GM13977 (cell line): ENCODE measurements around the gene ISCU.

Experiments used
- DNase-seq: peaks from one replicate; pipeline ENCODE4 v3.0.0; 2012; ENCODE audit warnings: low spot score
- in situ Hi-C: fragments of 300-500 bp; cut with MboI; formaldehyde crosslinking; loops from one replicate; pipeline ENCODE4 v1.12.0; 2022; ENCODE audit warnings: low sequenced_read_pairs, low pct_unique_long_range_greater_than_20kb, mixed read lengths, inconsistent platforms; ENCODE audit not compliant: unreplicated experiment
- TF ChIP-seq, protein P1 (sequence below): IDR thresholded peaks from 2 replicates; pipeline ENCODE4 v1.5.1; 2012; ENCODE audit warnings: mild to moderate bottlenecking, control low read depth; ENCODE audit not compliant: insufficient read depth; ENCODE audit errors: extremely low read depth, missing control alignments

ISCU gene

DNA sequence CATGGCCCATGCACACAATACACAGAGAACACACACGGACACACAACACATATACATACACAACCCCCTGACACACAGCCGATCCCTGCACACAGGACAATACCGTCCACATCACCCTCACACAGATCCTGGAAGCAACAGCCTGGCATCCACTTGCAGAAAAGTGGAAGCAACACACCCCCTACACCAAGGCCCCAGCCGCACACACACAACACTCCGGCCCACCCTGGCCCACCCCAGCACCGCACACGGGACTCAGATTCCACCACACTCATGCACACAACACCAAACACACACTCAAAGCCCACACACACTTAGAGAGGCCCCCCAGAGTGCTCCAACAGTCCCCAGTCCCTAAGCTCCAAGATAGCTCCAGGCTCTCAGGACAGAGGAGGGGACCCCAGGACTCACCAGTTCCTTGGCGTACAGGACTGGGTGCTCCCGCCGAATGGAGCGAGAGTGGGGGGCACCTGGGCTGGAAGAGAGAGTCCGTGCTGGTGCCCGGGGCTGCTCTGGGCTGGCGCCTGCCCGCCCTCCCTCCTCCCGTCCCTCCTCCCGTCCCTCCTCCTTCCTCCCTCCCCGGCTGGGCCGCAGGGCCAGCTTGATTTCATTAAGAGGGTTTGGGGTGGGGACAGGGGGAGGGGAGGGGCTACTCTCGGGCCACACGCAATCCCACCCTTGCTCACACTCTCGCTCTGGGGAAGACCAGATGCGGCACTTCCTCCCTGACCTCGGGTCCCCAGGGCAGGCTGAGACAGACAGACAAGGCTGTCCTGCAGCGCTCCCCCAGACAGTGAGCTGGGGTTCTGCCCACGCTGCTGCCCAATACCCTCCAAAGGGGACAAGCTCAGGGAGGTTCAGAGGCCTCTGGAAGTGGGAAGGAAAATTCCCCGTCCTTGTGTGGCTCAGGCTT lies 35.4 kb downstream of the ISCU start, which contains the start of gene TMEM119:
TSS of gene TMEM119 (minus strand) at position 526 of the 913 bp plus-strand sequence. CDS start 5,701 bp downstream, outside the sequence.
- in situ Hi-C loops: no loop called here
- TF ChIP-seq, protein P1, sequence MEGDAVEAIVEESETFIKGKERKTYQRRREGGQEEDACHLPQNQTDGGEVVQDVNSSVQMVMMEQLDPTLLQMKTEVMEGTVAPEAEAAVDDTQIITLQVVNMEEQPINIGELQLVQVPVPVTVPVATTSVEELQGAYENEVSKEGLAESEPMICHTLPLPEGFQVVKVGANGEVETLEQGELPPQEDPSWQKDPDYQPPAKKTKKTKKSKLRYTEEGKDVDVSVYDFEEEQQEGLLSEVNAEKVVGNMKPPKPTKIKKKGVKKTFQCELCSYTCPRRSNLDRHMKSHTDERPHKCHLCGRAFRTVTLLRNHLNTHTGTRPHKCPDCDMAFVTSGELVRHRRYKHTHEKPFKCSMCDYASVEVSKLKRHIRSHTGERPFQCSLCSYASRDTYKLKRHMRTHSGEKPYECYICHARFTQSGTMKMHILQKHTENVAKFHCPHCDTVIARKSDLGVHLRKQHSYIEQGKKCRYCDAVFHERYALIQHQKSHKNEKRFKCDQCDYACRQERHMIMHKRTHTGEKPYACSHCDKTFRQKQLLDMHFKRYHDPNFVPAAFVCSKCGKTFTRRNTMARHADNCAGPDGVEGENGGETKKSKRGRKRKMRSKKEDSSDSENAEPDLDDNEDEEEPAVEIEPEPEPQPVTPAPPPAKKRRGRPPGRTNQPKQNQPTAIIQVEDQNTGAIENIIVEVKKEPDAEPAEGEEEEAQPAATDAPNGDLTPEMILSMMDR: no peak
- DNase-seq: no peak

DNA sequence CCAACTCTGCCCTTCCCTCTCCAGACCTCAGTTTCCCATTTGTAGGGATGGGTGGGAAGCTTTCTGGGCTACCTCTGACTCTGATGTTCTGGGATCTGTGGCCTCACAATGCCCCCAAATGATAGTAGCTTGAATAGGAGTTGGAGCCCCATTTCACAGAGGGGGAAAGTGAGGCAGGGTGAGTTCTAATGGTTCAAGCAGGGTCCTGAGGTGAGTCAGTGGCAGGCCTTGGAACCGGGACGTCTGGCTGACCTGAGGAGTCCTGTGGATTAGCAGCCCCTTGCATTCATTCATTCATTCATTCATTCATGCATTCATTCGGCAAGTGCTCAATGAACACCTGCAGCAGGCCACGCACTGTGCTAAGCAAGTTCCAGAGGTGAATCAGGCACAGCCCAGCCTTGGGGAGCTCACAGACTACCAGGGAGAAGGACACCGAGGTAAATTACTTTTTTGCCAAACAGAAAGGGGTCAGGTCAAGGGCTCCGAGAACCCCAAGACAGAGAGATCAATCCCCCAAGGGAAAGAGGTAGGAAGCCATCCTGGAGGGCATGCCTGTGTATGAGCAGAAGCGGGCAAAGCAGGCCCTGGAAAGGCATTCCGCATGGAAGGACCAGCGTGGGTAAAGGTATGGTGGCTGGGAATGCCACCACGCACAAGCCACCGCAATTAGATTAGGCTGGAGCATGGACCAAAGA lies 36.3 kb downstream of the ISCU start:
- TF ChIP-seq, protein P1: no peak
- in situ Hi-C loops: no loop called here
- no peak for DNase-seq

DNA sequence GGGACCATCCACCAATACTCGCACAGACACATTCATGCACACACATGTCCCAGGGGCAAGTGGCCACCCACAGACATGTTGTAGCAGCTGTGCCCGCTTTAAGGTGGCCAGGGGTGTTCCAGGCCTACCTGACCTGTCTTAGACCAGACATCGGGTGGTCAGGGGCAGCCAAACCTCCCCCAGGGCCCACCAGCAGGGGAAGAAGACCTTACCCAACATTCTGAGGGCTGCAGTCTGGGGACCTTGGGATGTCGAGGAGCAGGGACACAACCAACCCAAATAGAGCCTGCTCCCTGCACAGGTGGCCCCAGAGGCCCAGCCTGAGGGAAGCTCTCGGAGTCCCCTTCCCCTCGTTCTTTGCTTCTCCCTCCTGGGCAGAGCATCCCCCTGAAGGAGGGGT lies 37.1 kb downstream of the ISCU start:
- in situ Hi-C loops: no loop called here
- TF ChIP-seq, protein P1: no peak
- DNase-seq: no peak

DNA sequence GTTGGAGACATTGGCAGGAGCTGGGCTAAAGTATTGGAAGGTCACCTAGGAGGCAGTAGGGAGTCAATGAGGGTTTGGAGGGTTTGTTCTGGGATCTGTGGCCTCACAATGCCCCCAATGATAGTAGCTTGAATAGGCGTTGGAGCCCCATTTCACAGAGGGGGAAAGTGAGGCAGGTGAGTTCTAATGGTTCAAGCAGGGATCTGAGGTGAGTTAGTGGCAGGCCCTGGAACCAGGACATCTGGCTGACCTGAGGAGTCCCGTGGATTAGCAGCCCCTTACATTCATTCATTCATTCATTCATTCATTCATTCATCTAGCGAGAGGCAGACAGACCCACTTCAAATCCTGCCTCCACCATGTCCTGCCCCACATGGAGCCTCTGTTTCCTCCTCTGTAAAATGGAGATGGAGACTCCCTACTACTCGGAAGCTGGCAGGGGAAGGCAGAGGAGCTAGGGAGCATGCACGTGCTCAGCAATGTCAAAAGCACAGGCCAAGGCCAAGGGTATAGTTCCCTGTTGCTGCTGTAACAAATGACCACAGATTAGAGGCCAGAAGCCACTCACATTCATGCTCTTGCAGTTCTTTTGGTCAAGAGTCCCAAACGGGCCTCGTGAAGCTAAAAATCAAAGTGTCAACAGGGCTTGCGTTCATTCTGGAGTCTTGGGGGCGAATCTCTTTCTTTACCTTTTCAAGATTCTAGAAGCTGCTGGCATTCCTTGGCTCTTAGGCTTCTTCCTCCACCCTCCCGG lies 37.7 kb downstream of the ISCU start:
- TF ChIP-seq, protein P1: no peak
- in situ Hi-C loops: no loop called here
- DNase-seq: no peak

DNA sequence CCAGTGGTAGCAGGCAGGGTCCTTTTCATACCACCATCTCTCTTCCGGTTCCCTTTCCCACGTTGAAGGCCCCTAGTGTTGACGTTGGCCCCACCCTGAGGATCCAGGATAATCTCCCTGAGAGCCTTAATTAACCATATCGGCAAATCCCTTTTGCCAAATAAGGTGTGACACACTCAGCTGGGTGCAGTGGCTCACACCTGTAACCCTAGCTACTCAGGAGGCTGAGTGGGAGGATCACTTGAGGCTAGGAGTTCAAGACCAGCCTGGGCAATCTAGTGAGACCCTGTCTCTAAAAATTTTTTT lies 38.3 kb downstream of the ISCU start:
- TF ChIP-seq, protein P1: no peak
- in situ Hi-C loops: no loop called here
- no peak for DNase-seq

DNA sequence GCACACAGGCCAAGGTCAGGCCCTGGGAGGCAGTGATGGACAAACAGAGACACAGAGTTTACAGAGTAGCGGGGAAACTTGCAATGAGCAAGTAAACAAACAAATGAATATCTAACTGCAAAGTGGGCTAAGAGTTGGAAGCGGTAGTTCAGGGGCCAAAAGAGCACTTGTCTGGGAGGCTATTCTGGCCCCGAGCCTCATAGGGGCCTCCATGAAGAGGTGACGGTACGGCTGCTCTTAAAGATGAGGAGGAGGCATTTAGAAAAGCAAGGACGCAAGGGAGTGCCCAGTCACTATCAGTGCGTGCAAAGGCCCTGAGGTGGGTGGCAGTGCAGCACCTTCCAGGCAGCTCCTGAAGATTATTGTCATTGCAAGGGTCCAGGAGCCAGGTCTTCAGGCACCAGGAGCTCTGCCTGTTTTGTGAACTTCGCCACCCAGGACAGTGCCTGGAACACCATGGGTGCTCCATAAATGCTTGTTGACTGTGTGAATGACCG lies 39.9 kb downstream of the ISCU start:
- no peak for DNase-seq
- in situ Hi-C loops: no loop called here
- TF ChIP-seq, protein P1: no peak
